ENCODE results near the gene DAND5. TPM values are rescaled to one million over a fixed set of nuclear protein-coding genes. Genes with fewer than 3 reads are reported as not detected.

Gene DAND5
- total and polyA plus RNA-seq, 2 of the 13 experiments (the other 11 are each of a cell fraction or from before 2014, with no cell fraction given) = 0.04 TPM; not detected in 1

- TF ChIP-seq SRSF9 (IDR thresholded peaks at IDR 0.05; ENCODE audit: borderline replicate concordance, insufficient read depth, low read depth, low read length, poor library complexity, severe bottlenecking) (no peak), ZNF138 (CRISPR knock-in tag; IDR thresholded peaks at IDR 0.05; ENCODE audit: low read depth) (no peak), FLYWCH1 (CRISPR knock-in tag; IDR thresholded peaks at IDR 0.05) (no peak), THAP11 (CRISPR knock-in tag; IDR thresholded peaks at IDR 0.05) (no peak), ZNF512B (CRISPR knock-in tag; IDR thresholded peaks at IDR 0.05; ENCODE audit: borderline replicate concordance) (no peak), PAXIP1 (CRISPR knock-in tag; conservative IDR thresholded peaks at IDR 0.05) (no peak; the same call in 1 of the 2 replicates), YEATS2 (CRISPR knock-in tag; IDR thresholded peaks at IDR 0.05; ENCODE audit: borderline replicate concordance) (no peak), ZEB1 (IDR thresholded peaks at IDR 0.05; ENCODE audit: insufficient replicate concordance, low read depth) (no peak), KMT2B (CRISPR knock-in tag; IDR thresholded peaks at IDR 0.05) (no peak), LCORL (IDR thresholded peaks at IDR 0.05) (no peak), LCORL (CRISPR knock-in tag; IDR thresholded peaks at IDR 0.05) (peak; percentile 77), RELA (CRISPR knock-in tag; IDR thresholded peaks at IDR 0.05) (no peak), MBNL3 (CRISPR knock-in tag; conservative IDR thresholded peaks at IDR 0.05) (no peak), MTA3 (CRISPR knock-in tag; IDR thresholded peaks at IDR 0.05) (no peak), SALL2 (CRISPR knock-in tag; IDR thresholded peaks at IDR 0.05) (no peak; the same call in 1 of the 2 replicates), RAD21 (CRISPR knock-in tag; IDR thresholded peaks at IDR 0.05) (peak; percentile 73), KAT7 (CRISPR knock-in tag; IDR thresholded peaks at IDR 0.05; ENCODE audit: borderline replicate concordance) (peak; percentile 61; the same call in 1 of the 2 replicates), MATR3 (CRISPR knock-in tag; IDR thresholded peaks at IDR 0.05) (no peak), ARNT (IDR thresholded peaks at IDR 0.05) (no peak), ZBTB34 (CRISPR knock-in tag; IDR thresholded peaks at IDR 0.05) (no peak), ZNF691 (CRISPR knock-in tag; IDR thresholded peaks at IDR 0.05; ENCODE audit: borderline replicate concordance, low read depth) (0 out of 2 replicates have a peak, but pooled peaks have one; percentile 30), ZNF224 (CRISPR knock-in tag; IDR thresholded peaks at IDR 0.05) (no peak)
Observed at GRCh38 chr19:12996406-12997094, 27.2 kb downstream of the DAND5 start (continued).

Data from HepG2 (cell line).